CD1c-positive myeloid dendritic cell (primary cell): Measurements from ENCODE around the gene CNTROB.

Experiments used
- DNase-seq: peaks from one replicate; pipeline ENCODE4 v3.0.0-alpha.2; 2016; ENCODE audit errors: extremely low spot score

Gene CNTROB

GRCh38 chr17:7909089-7909488 lies 22.9 kb upstream of the CNTROB start:
- no peak for DNase-seq

DNA sequence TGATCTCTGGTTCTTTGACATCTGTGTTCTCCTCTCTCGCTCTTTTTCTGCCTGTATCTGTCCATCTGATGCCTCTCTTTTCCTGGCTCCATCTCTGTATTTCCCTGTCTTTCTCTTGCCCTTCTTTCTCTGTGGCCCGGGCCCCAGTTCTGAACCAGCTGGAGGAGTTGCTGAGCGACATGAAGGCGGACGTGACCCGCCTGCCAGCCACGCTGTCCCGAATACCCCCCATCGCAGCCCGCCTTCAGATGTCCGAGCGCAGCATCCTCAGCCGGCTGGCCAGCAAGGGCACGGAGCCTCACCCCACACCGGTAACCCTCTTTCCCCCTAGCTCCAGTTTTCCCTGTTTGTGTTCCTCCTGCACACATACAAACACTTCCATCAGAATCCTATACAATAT lies 21.7 kb upstream of the CNTROB start:
- DNase-seq, result no peak

- DNase-seq, result no peak
Observed at GRCh38 chr17:7910711-7911110, 21.3 kb upstream of the CNTROB start.

DNA sequence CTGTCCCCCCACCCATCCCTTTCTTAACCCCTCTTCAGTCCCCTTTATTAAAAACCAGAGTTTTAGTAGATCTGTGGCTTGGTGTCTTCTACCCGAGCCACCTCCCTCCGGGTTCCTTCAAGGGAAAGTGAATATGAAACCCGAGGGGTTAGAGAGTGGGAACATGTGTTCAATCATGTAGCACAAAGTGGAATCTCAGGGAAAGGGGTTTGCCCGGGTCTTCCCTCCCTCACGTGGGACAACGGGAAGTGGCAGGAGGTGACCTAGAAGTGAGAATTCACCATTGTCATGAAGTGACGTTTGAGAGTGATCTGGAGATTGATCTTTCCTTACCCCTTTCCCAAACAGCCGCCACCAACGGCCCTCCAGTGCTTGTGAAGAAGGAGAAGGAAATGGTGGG lies 20.9 kb upstream of the CNTROB start:
- DNase-seq, result no peak

DNA sequence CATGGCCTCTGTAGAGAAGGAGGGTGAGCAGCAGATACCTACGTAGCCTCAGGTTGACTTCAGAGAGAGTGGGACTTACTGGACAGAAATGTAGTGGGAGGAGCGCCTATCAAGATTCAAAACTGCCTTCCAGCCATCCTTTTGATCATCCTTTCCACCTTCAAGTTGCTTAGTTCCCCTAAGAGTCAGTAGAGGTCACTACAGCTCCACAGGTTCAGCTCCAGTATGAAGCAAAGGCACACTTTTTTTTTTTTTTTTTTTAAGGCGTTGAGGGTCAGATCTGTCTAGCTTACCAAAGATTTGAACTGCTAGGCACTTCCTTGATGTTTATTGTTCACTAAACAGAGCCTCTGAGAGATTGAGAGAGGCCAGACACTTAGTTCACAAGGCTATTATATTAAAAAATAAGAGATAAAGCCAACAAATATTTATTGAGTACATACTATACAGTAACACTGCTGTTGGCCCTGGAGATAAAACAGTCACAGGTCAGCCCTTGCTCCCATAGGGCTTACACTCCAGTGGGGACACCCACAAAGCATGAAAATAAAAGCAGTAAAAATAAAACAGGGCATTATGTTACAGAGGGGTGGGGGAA lies 19.0 kb upstream of the CNTROB start:
- DNase-seq, result peak; percentile 72

DNA sequence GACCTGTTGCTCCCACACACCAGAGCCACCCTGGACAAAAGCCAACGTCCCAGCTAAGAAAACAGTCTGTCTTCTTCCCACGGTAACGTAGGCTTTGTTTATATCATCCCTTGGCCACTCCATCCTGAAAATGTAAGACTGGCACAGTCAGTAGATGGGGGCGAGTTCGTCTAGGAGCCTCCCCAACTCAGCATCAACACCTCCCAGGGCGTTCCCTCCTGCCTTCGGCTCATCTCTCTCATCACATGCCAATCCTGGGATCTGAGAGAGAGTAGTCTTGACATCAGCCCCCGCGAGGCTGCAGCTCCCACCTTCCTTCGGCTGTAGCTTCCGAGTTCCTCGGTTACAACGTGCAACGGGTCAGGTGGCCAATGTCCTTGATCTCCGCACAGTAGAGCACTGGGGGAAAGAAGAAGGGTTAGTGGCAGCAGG lies 16.8 kb upstream of the CNTROB start:
- DNase-seq, result peak; percentile 53

DNA sequence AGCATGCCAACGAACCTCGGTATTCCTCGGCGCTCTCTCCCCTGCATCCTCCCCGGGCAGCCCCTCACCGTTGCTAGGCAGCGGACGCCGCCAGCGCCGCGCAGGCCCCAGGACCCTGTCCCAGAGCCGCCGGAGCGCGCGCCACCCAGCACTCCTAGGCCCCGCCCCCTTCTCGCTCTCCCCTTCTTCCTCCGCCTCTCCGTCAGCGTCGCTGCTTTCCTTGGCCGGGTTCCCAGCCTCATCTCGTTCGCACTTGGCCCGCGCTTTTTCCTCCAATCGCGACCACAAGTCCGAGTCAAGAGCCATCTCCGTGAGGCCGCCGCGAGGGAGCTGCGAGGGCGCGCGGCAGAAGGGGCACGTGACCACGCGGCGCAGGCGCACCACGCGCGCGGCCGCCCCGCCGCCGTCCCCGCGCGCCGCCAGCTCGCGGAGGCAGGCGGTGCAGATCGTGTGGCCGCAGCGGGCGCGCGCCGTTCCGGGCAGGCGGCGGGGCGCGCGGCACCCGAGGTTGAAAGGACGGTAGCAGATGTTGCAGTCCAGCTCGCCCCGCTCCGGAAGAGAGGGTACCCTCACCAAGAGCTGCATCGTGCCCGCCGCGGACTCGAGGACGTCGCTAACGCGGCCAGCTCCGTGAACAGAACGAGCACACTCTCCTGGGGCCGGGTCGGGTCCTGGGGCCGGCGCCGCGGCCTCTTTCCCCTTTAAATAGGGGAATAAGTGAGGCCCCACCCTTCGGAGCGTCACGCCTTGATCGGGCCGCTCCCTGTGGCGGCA lies 16.2 kb upstream of the CNTROB start, which contains the start of gene RNF227:
RNF227 (minus strand) TSS at position 679 of the 774 bp plus-strand sequence; CDS start at position 585, 94 bp downstream.
- DNase-seq, result peak; percentile 89

- DNase-seq, result no peak
Observed at GRCh38 chr17:7916385-7916682, 15.7 kb upstream of the CNTROB start.

GRCh38 chr17:7916808-7917207 lies 15.2 kb upstream of the CNTROB start:
- no peak for DNase-seq

DNA sequence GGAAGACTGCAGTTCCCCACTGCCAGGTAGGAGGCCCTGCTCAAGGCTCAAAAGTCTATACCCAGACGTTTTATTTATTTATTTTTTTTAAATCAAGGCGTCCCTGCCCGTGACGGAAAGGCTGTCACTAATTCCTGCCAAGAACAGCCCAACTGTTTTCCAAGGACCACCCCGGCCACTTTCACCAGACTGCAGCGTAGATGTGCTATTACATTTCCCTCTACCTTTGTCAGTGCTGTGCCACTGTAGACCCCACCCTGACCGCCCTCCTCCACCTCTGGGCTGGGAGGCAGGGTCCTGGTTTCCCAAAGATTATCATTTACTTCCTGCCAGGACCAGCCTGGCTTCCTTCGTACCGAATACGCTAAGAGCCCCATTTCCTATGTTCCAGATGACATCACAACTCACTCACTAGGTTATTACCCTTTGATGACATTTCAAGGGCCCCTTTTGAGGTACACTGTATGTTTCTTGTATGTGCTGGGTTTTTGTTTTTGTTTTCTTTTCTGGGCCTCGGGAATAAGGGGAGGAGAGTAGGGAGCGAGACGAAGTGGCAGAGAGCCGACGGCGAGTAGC lies 9.6 kb upstream of the CNTROB start:
- DNase-seq, result no peak

GRCh38 chr17:7922845-7923628 lies 9.0 kb upstream of the CNTROB start:
- DNase-seq, result peak; percentile 73

- no peak for DNase-seq
Observed at GRCh38 chr17:7927596-7927995, 4.4 kb upstream of the CNTROB start.

DNA sequence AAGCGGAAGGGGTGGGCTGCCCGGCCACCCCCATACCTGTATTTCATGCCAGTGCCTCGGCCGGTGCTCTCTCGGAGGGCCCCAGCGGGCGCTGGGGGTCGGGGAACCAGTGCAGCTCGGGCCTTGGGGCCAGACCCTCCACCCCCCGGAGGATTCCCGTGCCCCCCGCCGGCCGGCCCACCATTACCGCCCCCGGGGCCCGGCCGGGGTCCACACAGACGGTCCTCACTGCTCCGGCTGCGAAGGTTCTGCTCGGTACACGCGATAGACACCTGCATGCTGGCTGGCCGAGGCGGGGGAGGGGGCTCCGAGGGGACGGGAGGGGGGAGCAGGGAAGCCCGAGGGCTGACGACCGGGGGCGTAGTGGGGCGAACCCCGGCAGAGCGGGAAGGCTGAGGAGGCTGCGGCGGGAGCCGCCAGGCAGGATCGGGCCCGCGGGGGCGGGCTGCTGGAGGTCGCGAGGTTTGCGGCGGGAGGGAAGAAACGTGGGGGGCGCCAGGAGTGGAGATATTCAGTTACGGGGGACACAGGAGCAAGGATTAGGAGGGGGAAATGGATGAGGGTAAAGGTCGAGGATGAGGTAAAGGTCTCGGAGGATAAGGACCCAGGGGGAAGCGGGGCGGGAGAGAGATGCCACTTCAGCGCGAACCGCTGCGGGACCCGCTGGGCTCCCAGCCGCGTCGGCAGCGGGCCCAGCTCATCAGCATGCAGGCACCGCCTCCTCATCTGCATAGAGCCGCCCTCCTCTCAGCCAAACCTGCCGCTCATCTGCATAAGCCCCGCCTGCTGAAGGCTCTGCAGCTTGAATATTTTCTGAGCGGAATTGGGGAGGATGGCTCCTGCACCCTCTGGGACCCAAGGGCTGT lies 2.6 kb upstream of the CNTROB start, which contains the start of gene KCNAB3:
KCNAB3 (minus strand) TSS at position 699 of the 866 bp plus-strand sequence; CDS start at position 278, 421 bp downstream.
- DNase-seq, result no peak

- DNase-seq, result no peak
Observed at GRCh38 chr17:7930841-7931631, 970 bp upstream of the CNTROB start.

DNA sequence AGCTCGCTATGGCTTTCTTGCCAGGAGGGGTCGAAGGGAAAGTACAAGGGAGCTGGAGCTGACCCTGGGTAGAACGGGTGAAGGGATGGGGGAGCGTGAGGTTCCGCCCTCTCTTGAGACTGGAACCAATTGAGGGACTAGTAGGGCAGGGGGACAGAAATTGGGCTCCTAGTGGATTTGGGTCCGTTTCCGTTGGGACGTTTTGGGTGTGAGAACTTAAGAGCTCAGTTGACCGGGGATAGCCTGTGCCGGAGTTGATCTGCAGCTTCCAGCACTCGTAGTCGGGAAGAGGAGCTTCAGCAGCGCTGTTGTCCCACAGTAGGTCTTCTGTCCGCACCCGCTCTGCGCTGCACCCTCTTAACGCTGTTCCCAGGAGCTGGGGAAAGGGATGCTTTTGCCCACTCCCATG lies 481 bp downstream of the CNTROB start:
- DNase-seq, result peak; percentile 42

- DNase-seq, result peak; percentile 72
Observed at GRCh38 chr17:7932949-7933348, 943 bp downstream of the CNTROB start.

GRCh38 chr17:7935859-7936258 lies 3.9 kb downstream of the CNTROB start:
- DNase-seq, result no peak

DNA sequence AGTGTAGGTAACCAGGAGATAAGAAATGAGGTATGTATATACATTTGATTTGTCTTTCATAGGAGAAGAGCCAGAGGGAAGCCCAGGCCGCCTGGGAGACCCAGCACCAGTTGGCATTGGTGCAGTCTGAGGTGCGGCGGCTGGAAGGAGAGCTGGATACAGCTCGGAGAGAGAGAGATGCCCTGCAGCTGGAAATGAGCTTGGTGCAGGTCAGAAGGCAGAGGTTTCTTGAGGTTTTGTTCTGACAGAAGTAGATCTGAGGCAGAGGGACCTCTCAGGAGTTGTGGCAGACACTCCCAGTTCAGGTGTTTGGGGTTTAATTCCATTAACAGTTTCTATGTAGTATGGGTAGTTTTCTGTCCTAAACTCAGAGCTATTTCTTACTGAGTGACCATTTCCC lies 8.0 kb downstream of the CNTROB start:
- no peak for DNase-seq

DNA sequence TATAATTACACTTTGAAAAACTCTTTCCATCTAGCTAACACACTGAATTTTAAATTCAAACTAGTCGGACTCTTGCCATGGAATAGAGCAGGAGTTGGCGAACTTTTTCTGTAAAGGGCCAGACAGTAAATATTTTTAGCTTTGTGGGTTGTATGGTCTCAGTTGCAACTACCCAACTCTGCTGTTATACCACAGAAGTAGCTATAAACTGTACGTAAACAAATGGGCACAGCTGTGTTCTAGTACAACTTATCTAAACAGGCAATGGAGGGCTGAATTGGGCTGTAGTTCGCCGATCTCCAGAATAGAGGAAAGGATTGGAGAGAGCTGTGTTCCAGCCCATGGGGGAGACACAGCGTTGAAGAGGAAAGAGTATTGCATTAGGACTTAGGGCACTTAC lies 8.7 kb downstream of the CNTROB start:
- DNase-seq, result no peak

DNA sequence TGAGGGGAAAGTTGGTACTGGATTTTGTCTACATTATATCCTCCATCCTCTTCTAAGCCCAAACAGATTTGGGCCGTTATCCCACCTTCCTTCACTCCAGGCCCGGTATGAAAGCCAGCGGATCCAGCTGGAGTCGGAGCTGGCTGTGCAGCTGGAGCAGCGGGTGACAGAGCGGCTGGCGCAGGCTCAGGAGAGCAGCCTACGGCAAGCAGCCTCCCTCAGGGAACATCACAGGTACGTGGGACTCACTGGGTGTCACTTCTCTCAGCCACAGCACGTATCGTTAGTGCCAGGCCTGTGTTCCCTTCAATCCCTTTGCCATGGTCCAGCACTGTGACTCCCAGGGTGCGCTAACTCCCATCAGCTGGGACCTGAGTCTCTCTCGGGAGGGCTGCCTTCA lies 11.3 kb downstream of the CNTROB start:
- no peak for DNase-seq

DNA sequence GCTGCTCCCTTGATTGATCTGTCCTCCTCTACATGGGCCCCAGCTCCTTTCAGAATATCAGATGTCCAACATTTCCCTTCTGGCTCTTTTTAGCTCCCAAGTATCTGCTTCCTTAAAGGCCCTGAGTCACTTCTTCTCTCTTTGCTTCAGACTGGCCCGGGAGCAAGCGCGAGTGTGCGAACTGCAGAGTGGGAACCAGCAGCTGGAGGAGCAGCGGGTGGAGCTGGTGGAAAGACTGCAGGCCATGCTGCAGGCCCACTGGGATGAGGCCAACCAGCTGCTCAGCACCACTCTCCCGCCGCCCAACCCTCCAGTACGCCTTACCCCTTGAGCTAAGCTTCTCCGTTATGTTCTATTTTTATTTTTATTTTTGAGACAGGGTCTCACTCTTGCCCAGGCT lies 12.3 kb downstream of the CNTROB start:
- no peak for DNase-seq
